ENCODE results near the gene MAN1A1.

DNA sequence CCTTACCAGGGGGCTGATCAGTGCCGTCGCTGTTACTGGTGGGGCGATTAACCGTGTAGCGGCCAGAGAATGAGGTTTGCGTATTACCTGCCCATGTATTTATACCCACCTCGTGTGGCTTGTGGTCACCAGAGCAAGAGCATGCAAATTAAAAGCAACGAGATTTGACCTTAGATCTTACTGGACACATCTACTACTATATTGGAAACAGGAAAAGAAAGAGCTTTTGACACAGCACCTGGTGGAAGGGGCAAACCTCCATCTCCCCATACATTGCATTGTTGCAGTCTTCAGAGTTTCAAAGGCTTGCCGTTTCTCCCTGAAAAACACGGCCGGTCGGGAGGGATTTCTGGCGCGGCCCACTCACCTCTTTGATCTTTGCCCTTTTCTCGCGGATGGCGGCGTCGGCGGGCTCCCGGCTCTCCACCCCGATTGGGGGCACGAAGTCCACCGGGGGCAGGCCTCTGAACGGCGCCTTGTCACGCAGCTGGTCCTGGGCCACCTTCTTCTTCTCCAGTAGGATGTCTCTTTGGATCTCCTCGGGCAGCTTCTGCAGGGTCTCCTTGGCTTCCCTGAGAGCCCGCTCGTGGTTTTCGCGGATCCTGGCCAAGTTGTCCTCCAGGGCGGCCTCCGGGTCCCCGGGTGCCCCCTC, 1.3 kb downstream of the MAN1A1 start:
- TF ChIP-seq EP300 (conservative IDR thresholded peaks at IDR 0.05; ENCODE audit: poor library complexity, severe bottlenecking), result no peak
- TF ChIP-seq POLR2AphosphoS5 (IDR thresholded peaks at IDR 0.05), result no peak
- TF ChIP-seq, protein P1, sequence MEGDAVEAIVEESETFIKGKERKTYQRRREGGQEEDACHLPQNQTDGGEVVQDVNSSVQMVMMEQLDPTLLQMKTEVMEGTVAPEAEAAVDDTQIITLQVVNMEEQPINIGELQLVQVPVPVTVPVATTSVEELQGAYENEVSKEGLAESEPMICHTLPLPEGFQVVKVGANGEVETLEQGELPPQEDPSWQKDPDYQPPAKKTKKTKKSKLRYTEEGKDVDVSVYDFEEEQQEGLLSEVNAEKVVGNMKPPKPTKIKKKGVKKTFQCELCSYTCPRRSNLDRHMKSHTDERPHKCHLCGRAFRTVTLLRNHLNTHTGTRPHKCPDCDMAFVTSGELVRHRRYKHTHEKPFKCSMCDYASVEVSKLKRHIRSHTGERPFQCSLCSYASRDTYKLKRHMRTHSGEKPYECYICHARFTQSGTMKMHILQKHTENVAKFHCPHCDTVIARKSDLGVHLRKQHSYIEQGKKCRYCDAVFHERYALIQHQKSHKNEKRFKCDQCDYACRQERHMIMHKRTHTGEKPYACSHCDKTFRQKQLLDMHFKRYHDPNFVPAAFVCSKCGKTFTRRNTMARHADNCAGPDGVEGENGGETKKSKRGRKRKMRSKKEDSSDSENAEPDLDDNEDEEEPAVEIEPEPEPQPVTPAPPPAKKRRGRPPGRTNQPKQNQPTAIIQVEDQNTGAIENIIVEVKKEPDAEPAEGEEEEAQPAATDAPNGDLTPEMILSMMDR (IDR thresholded peaks at IDR 0.05; ENCODE audit: poor library complexity, severe bottlenecking), result no peak
- no peak for TF ChIP-seq EZH2 (IDR thresholded peaks at IDR 0.05; ENCODE audit: borderline replicate concordance, insufficient read depth, low read length, poor library complexity, severe bottlenecking)
- no peak for TF ChIP-seq MXI1 (conservative IDR thresholded peaks at IDR 0.05; ENCODE audit: poor library complexity, severe bottlenecking)
- no peak for TF ChIP-seq TAF1 (IDR thresholded peaks at IDR 0.05; ENCODE audit: low read depth)

All from neural cell (in vitro differentiated cells).